Measurements from ENCODE around the gene C13orf46. TPM values are rescaled to one million over a fixed set of nuclear protein-coding genes. Genes with fewer than 3 reads are reported as not detected.

C13orf46 gene
- total RNA-seq, 1 experiment from 2014 or later: not detected

- Mint-ChIP-seq H3K27ac (ENCODE audit: unreplicated experiment) (no peak overlapping the region), H3K9me3 (ENCODE audit: unreplicated experiment) (no peaks in the 10 kb centered on the region), H3K36me3 (ENCODE audit: insufficient read depth, unreplicated experiment) (no peaks in the 10 kb centered on the region), H3K27me3 (ENCODE audit: insufficient read depth, unreplicated experiment) (no peaks in the 10 kb centered on the region), H3K4me3 (ENCODE audit: unreplicated experiment) (no peak overlapping the region), H3K4me1 (ENCODE audit: low read depth, unreplicated experiment) (no peaks in the 10 kb centered on the region)
- Histone ChIP-seq H3K9me3 (no peaks in the 10 kb centered on the region), H3K36me3 (ENCODE audit: control insufficient read depth, insufficient read depth, low read length) (no peaks in the 10 kb centered on the region), H3K27me3 (replicated peaks; ENCODE audit: control insufficient read depth, insufficient read depth, low read length) (no peaks in the 10 kb centered on the region), H3K4me3 (ENCODE audit: low read depth, low read length) (no peak overlapping the region), H3K4me1 (no peaks in the 10 kb centered on the region)
- no peak for DNase-seq
- no peak for TF ChIP-seq CTCF (IDR thresholded peaks at IDR 0.05; ENCODE audit: insufficient read depth in 1 of 2, low read depth in 1 of 2, low read length in 1 of 2, severe bottlenecking in 1 of 2, unreplicated experiment in 1 of 2)
- intact Hi-C loops (cut with micrococcal nuclease; ENCODE audit: unreplicated experiment): no loop called here
- ChIA-PET CTCF (no interaction called here), POLR2A (no interaction called here)
- no TSS peak for BruUV-seq (replicated peaks)
Measured at GRCh38 chr13:114019367-114019766, 45.5 kb upstream of the C13orf46 start.

DNA sequence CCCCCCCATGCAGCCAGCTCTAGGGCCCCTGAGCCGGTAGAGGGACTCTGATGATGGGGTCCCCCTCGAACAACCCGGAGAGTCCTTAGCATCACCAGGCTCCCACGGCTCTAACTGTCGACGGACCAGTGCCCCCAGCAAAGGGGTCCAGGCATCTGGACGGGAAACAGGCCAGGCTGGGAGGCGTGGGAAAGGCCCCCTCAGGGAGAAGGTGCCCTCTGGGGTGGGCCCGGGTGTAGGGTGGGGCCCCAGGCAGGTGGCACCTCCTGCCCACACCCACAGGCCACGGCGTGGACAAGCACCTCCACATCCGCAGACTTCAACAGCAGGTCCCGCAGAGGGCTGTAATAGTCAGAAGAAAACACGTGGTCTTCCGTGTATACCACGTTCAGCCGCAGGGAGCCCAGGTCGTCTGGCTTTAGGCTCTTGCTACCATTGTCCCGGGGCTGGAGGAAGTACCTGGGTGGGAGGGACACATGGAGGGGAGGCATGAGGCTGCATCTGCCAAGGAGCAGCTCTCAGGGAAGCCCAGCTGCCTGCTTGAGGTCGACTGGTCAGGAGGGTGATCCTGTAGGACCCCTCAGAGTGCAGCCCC is 44.7 kb upstream of the C13orf46 start:
- POLR2A ChIA-PET: no interaction called here
- H3K4me3 Mint-ChIP-seq (ENCODE audit: unreplicated experiment): no peak overlapping the region
- TF ChIP-seq CTCF (IDR thresholded peaks at IDR 0.05; ENCODE audit: insufficient read depth in 1 of 2, low read depth in 1 of 2, low read length in 1 of 2, severe bottlenecking in 1 of 2, unreplicated experiment in 1 of 2): no peak
- CTCF ChIA-PET: no interaction called here
- Histone ChIP-seq H3K9me3 (no peaks in the 10 kb centered on the region), H3K27me3 (replicated peaks; ENCODE audit: control insufficient read depth, insufficient read depth, low read length) (no peaks in the 10 kb centered on the region), H3K4me1 (no peaks in the 10 kb centered on the region), H3K4me3 (ENCODE audit: low read depth, low read length) (no peak overlapping the region), H3K36me3 (ENCODE audit: control insufficient read depth, insufficient read depth, low read length) (no peaks in the 10 kb centered on the region)
- no peaks in the 10 kb centered on the region for H3K27me3 Mint-ChIP-seq (ENCODE audit: insufficient read depth, unreplicated experiment)
- H3K4me1 Mint-ChIP-seq (ENCODE audit: low read depth, unreplicated experiment): no peaks in the 10 kb centered on the region
- no peak overlapping the region for H3K27ac Mint-ChIP-seq (ENCODE audit: unreplicated experiment)
- no TSS peak for BruUV-seq (replicated peaks)
- no peaks in the 10 kb centered on the region for H3K9me3 Mint-ChIP-seq (ENCODE audit: unreplicated experiment)
- H3K36me3 Mint-ChIP-seq (ENCODE audit: insufficient read depth, unreplicated experiment): no peaks in the 10 kb centered on the region
- intact Hi-C loops (cut with micrococcal nuclease; ENCODE audit: unreplicated experiment): no loop called here
- no peak for DNase-seq

DNA sequence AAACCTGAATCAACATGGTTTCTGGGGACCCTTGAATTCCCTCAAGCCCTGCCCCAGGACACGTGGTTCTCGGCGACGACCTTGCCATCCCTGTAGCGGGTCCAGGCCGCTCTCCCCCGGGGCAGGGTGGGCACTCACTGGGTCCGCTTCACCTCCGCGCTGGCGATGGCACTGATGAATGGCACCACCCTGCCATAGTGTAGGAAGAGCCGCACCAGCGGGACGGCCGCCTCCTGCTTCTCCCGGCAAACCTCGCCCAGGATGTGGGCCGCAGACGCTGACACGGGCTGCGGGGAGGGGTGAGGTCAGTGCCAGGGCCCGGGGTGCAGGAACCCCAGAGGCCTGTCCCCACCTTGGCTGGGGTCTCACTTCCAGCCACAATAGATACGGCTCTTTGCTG is 44.1 kb upstream of the C13orf46 start:
- ChIA-PET CTCF (no interaction called here), POLR2A (no interaction called here)
- Histone ChIP-seq H3K4me1 (no peaks in the 10 kb centered on the region), H3K4me3 (ENCODE audit: low read depth, low read length) (no peak overlapping the region), H3K27me3 (replicated peaks; ENCODE audit: control insufficient read depth, insufficient read depth, low read length) (no peaks in the 10 kb centered on the region), H3K9me3 (no peaks in the 10 kb centered on the region), H3K36me3 (ENCODE audit: control insufficient read depth, insufficient read depth, low read length) (no peaks in the 10 kb centered on the region)
- no peak overlapping the region for H3K27ac Mint-ChIP-seq (ENCODE audit: unreplicated experiment)
- H3K4me3 Mint-ChIP-seq (ENCODE audit: unreplicated experiment): no peak overlapping the region
- H3K27me3 Mint-ChIP-seq (ENCODE audit: insufficient read depth, unreplicated experiment): no peaks in the 10 kb centered on the region
- H3K9me3 Mint-ChIP-seq (ENCODE audit: unreplicated experiment): no peaks in the 10 kb centered on the region
- no peak for TF ChIP-seq CTCF (IDR thresholded peaks at IDR 0.05; ENCODE audit: insufficient read depth in 1 of 2, low read depth in 1 of 2, low read length in 1 of 2, severe bottlenecking in 1 of 2, unreplicated experiment in 1 of 2)
- H3K4me1 Mint-ChIP-seq (ENCODE audit: low read depth, unreplicated experiment): no peaks in the 10 kb centered on the region
- no peak for DNase-seq
- intact Hi-C loops (cut with micrococcal nuclease; ENCODE audit: unreplicated experiment): no loop called here
- H3K36me3 Mint-ChIP-seq (ENCODE audit: insufficient read depth, unreplicated experiment): no peaks in the 10 kb centered on the region
- no TSS peak for BruUV-seq (replicated peaks)
